Mesendoderm (in vitro differentiated cells): Measurements from ENCODE around the gene CHST1. TPM values are rescaled to one million over a fixed set of nuclear protein-coding genes. Genes with fewer than 3 reads are reported as not detected.
A peak's percentile ranks its signal among the peaks of the same experiment; 100 is the strongest.

Source experiments
- DNase-seq: peaks from one replicate; pipeline ENCODE4 v3.0.0; 2013
- H2AK5ac ChIP-seq: 2 replicates; pipeline ENCODE4 v1.6.1; 2013; ENCODE audit warnings: low read length, inconsistent platforms
- H2BK120ac ChIP-seq: 2 replicates; pipeline ENCODE4 v1.6.1; 2013; ENCODE audit warnings: low read depth, mild to moderate bottlenecking, low read length, moderate library complexity, mixed read lengths
- H2BK15ac ChIP-seq: replicated peaks from 2 replicates; pipeline ENCODE4 v1.6.1; 2013; ENCODE audit warnings: low read depth, mild to moderate bottlenecking, moderate library complexity
- H2BK5ac ChIP-seq: 2 replicates; pipeline ENCODE4 v1.6.1; 2013; ENCODE audit warnings: low read length, inconsistent platforms
- H3K18ac ChIP-seq: 2 replicates; pipeline ENCODE4 v1.6.1; 2013; ENCODE audit warnings: mild to moderate bottlenecking, low read length, mixed read lengths
- H3K23ac ChIP-seq: one replicate; pipeline ENCODE4 v1.6.1; 2013; ENCODE audit warnings: low read length
- H3K27ac ChIP-seq: 2 replicates; pipeline ENCODE4 v1.5.1; 2013; ENCODE audit warnings: low read depth, mild to moderate bottlenecking, inconsistent platforms, low read length, moderate library complexity
- H3K27me3 ChIP-seq: 2 replicates; pipeline ENCODE4 v1.6.1; 2013; ENCODE audit warnings: low read length, control low read depth, mild to moderate bottlenecking, inconsistent platforms; ENCODE audit not compliant: insufficient read depth, poor library complexity
- H3K36me3 ChIP-seq: 2 replicates; pipeline ENCODE4 v1.6.1; 2013; ENCODE audit warnings: low read length, inconsistent platforms; ENCODE audit not compliant: control insufficient read depth, insufficient read depth
- H3K4ac ChIP-seq: one replicate; pipeline ENCODE4 v1.6.1; 2013; ENCODE audit warnings: low read depth, mild to moderate bottlenecking, low read length, moderate library complexity
- H3K4me1 ChIP-seq: 2 replicates; pipeline ENCODE4 v1.6.1; 2013; ENCODE audit warnings: low read depth, low read length, inconsistent platforms; ENCODE audit not compliant: control insufficient read depth
- H3K4me2 ChIP-seq: 2 replicates; pipeline ENCODE4 v1.6.1; 2013; ENCODE audit warnings: low read length
- H3K4me3 ChIP-seq: 2 replicates; pipeline ENCODE4 v1.5.1; 2013; ENCODE audit warnings: mild to moderate bottlenecking, low read length
- H3K56ac ChIP-seq: one replicate; pipeline ENCODE4 v1.6.1; 2013; ENCODE audit warnings: low read length
- H3K79me1 ChIP-seq: 2 replicates; pipeline ENCODE4 v1.6.1; 2013; ENCODE audit warnings: low read length, inconsistent platforms
- H3K79me2 ChIP-seq: 2 replicates; pipeline ENCODE4 v1.6.1; 2013; ENCODE audit warnings: mild to moderate bottlenecking, low read length; ENCODE audit not compliant: control insufficient read depth, insufficient read depth
- H3K9ac ChIP-seq: 2 replicates; pipeline ENCODE4 v1.6.1; 2013; ENCODE audit warnings: low read length, inconsistent platforms
- H4K5ac ChIP-seq: one replicate; pipeline ENCODE4 v1.6.1; 2013; ENCODE audit warnings: low read length
- H4K8ac ChIP-seq: one replicate; pipeline ENCODE4 v1.6.1; 2013; ENCODE audit warnings: low read depth, mild to moderate bottlenecking, control low read depth, low read length, moderate library complexity
- WGBS: extraction: QIAGEN DNeasy Blood & Tissue Kit; methylation state at CpG from one replicate; pipeline ENCODE4 v1.1.7; 2013; ENCODE audit warnings: low lambda C conversion rate, missing lambda C conversion rate; ENCODE audit not compliant: insufficient coverage; ENCODE audit errors: extremely low coverage; 5-methylcytosine and 5-hydroxymethylcytosine counted together
- small RNA-seq: library from polyadenylated mRNA; stranded (forward); fragments of <200 nt; extraction: miRNeasy Mini kit (QIAGEN cat#:217004); gene quantifications from one replicate; pipeline ENCODE3, GENCODE V24; 2013; ENCODE audit not compliant: insufficient read depth

Gene CHST1

DNA sequence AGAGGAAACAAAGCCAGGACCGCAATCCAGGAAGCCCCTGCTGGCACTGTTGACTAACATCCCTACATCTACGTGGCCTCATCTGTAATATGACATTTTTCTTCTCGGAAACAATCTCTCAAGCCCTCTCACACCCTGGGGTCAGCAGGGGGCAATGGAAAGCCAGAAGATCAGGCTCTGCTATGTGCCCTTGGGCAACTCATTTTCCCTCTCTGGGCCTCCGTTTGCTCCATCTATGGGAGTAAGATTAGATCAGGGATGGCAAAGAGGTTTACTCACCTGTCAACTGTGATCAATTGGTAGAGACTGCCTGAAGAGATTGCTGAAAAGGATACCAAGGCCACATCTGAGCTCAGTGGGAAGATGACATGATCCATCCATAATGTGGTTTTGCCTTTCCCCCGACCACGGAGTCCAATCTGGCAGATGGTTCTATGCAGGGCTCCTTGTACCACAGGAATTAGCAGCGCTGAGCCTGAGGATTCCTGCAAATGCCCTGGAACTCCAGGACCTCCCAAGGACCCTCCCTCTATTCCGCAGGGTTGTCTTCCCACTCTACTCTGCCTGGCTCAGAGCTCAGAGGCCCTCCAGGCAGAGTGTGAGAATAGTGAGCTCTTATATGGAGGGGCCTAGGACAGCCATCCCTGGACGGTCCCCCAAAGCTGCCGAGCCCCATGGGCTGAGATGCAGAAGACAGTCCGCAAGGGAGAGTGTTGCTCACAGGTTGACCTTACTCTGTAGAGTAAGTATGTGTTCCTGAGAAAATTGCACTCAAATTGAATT, 66.1 kb downstream of the CHST1 start:
- Histone ChIP-seq H3K36me3 (no peaks in the 10 kb centered on the region), H3K79me2 (no peaks in the 10 kb centered on the region), H2AK5ac (no peak overlapping the region), H3K56ac (peak overlapping the region; percentile 15), H3K23ac (no peak overlapping the region), H2BK5ac (no peak overlapping the region), H3K4me3 (no peak overlapping the region), H3K27me3 (no peaks in the 10 kb centered on the region), H3K79me1 (no peaks in the 10 kb centered on the region), H3K27ac (no peak overlapping the region), H2BK120ac (no peak overlapping the region), H3K4me2 (no peak overlapping the region), H3K4ac (no peak overlapping the region), H4K8ac (no peak overlapping the region), H2BK15ac (no peak overlapping the region), H3K18ac (no peak overlapping the region), H3K4me1 (no peaks in the 10 kb centered on the region), H4K5ac (no peak overlapping the region), H3K9ac (no peak overlapping the region)
- DNase-seq = peak; percentile 37
- no CpG with 5 or more reads among the region's 11 CpGs for WGBS

Small RNA genes within 50 kb of the gene (small RNA-seq; reads per million reads assigned to genes)
- gene MIR7154 = not detected
